Measurements from ENCODE around the gene OSBPL6. TPM values are rescaled to one million over a fixed set of nuclear protein-coding genes. Genes with fewer than 3 reads are reported as not detected.

Gene OSBPL6
- total RNA-seq, 1 donor from 2014 or later = 6.4 TPM

- Histone ChIP-seq H3K27me3 (ENCODE audit: low read depth) (no peaks in the 10 kb centered on the region), H3K27ac (replicated peaks) (no peak overlapping the region), H3K36me3 (no peaks in the 10 kb centered on the region), H3K4me1 (peaks cover 34% of the 10 kb centered on the region), H3K9me3 (replicated peaks) (no peaks in the 10 kb centered on the region), H3K4me3 (no peak overlapping the region)
- no peak for DNase-seq
- TF ChIP-seq, protein P1, sequence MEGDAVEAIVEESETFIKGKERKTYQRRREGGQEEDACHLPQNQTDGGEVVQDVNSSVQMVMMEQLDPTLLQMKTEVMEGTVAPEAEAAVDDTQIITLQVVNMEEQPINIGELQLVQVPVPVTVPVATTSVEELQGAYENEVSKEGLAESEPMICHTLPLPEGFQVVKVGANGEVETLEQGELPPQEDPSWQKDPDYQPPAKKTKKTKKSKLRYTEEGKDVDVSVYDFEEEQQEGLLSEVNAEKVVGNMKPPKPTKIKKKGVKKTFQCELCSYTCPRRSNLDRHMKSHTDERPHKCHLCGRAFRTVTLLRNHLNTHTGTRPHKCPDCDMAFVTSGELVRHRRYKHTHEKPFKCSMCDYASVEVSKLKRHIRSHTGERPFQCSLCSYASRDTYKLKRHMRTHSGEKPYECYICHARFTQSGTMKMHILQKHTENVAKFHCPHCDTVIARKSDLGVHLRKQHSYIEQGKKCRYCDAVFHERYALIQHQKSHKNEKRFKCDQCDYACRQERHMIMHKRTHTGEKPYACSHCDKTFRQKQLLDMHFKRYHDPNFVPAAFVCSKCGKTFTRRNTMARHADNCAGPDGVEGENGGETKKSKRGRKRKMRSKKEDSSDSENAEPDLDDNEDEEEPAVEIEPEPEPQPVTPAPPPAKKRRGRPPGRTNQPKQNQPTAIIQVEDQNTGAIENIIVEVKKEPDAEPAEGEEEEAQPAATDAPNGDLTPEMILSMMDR (IDR thresholded peaks at IDR 0.05; ENCODE audit: borderline replicate concordance) = no peak
- intact Hi-C loops (cut with micrococcal nuclease) = no loop called here
Measured at GRCh38 chr2:178244777-178245176, 50.5 kb downstream of the OSBPL6 start.

DNA sequence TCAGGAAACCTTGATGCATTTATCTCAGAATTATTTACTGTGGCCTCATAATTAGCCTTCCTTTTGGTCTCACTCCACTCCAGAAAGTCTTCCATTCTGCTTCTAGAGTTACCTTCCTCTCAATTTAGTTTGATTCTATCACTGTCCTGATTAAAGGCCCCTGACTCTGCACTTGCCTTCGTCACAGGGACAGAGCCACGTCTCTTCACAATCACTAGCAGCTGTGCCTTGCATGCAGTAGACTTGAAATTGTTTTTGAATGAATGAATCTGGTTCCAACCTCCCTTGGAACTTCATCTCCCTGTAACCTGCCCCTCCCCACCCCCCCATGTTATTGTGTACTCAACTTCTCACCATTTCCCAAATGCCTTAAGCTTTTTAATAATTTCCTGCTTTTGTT lies 52.4 kb downstream of the OSBPL6 start:
- Histone ChIP-seq H3K36me3 (no peaks in the 10 kb centered on the region), H3K4me1 (peaks cover 33% of the 10 kb centered on the region), H3K9me3 (replicated peaks) (no peaks in the 10 kb centered on the region), H3K4me3 (no peak overlapping the region), H3K27ac (replicated peaks) (peak overlapping the region; percentile 6), H3K27me3 (ENCODE audit: low read depth) (no peaks in the 10 kb centered on the region)
- TF ChIP-seq, protein P1 (IDR thresholded peaks at IDR 0.05; ENCODE audit: borderline replicate concordance) = no peak
- DNase-seq = no peak
- intact Hi-C loops (cut with micrococcal nuclease) = no loop called here

DNA sequence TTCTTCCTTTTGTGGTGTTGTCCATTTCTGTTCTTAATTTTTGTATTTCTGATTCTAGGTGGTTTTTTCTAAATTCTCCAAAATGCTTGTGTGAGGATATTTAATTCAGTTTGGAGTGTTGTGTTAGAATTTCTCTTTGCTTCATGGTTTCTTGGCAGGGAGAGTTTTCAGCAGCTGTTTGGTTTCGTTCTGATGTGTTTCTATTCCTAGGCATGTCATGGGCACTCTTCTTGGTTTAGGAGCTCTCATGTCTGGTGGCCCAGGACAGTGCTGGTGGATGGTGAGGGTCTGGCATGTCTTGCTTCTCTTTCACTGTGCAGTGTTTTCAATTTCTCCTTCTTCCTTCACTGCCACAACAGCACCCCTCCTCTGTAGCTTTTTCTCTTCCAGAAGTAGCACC lies 52.9 kb downstream of the OSBPL6 start:
- TF ChIP-seq, protein P1 (IDR thresholded peaks at IDR 0.05; ENCODE audit: borderline replicate concordance) = no peak
- no peaks in the 10 kb centered on the region for H3K27me3 ChIP-seq (ENCODE audit: low read depth)
- no peak overlapping the region for H3K27ac ChIP-seq (replicated peaks)
- H3K4me1 ChIP-seq = peaks cover 27% of the 10 kb centered on the region
- DNase-seq = no peak
- no peaks in the 10 kb centered on the region for H3K9me3 ChIP-seq (replicated peaks)
- no peak overlapping the region for H3K4me3 ChIP-seq
- intact Hi-C loops (cut with micrococcal nuclease) = no loop called here
- no peaks in the 10 kb centered on the region for H3K36me3 ChIP-seq

GRCh38 chr2:178250429-178250828 lies 56.1 kb downstream of the OSBPL6 start:
- TF ChIP-seq, protein P1 (IDR thresholded peaks at IDR 0.05; ENCODE audit: borderline replicate concordance) = no peak
- no peak for DNase-seq
- Histone ChIP-seq H3K9me3 (replicated peaks) (no peaks in the 10 kb centered on the region), H3K27ac (replicated peaks) (no peak overlapping the region), H3K27me3 (ENCODE audit: low read depth) (no peaks in the 10 kb centered on the region), H3K36me3 (no peaks in the 10 kb centered on the region), H3K4me3 (no peak overlapping the region), H3K4me1 (peaks cover 21% of the 10 kb centered on the region)
- intact Hi-C loops (cut with micrococcal nuclease) = no loop called here

GRCh38 chr2:178251151-178251955 lies 57.0 kb downstream of the OSBPL6 start:
- TF ChIP-seq, protein P1 (IDR thresholded peaks at IDR 0.05; ENCODE audit: borderline replicate concordance) = no peak
- H3K36me3 ChIP-seq = no peaks in the 10 kb centered on the region
- no peaks in the 10 kb centered on the region for H3K27me3 ChIP-seq (ENCODE audit: low read depth)
- H3K4me3 ChIP-seq = no peak overlapping the region
- DNase-seq = no peak
- intact Hi-C loops (cut with micrococcal nuclease) = no loop called here
- no peak overlapping the region for H3K27ac ChIP-seq (replicated peaks)
- no peaks in the 10 kb centered on the region for H3K9me3 ChIP-seq (replicated peaks)
- H3K4me1 ChIP-seq = peaks cover 18% of the 10 kb centered on the region
